GDM1 (cell line): Measurements from ENCODE around the gene SPTSSA.
"Not testable (repeated sequence)": the region's sequence is repeated elsewhere in the genome, so short reads cannot be mapped to it uniquely, and the experiment has no call there.

Experiments used
- DNase-seq: peaks from one replicate; lab custom pipeline; 2025; lab: John Stamatoyannopoulos, UW

Gene SPTSSA

GRCh38 chr14:34426313-34427295 is 35.4 kb downstream of the SPTSSA start:
- DNase-seq = no peak

DNA sequence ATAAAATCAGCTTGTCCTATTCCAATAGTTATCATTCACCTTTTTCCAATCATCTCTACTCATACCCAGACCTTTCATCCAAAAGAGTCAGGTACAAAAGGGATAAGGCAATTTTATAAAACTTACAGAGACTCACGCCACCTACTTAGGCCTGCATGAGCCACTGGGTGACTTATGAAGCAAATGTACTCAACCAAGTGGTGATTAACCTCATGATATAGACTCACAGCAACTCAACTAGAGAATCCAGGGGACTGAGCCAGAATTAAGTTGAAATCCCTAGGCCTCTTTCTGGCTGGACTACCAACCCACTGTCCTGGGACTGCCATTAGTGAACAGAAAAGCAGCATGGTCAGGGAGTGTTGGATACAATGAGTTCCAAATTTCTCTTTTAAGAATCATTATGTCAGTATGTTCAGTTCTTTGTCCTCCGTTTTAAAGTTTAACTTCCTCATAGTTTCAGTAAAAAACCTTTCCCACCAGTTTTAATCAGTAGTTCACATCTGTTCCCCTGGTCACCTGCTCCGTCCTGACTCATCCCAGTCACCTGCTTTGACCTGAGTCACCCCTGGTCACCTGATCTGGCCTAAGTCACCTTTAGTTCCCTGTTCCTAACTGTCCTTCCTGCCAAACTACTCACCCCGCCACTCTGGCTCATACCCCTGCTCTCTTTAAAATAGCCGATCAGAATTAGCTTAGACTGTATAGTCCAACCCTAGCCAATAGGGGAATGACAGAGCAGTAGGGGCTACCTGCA is 36.8 kb downstream of the SPTSSA start:
- DNase-seq = no peak

- DNase-seq = no peak
Observed at GRCh38 chr14:34424488-34424887, 37.6 kb downstream of the SPTSSA start.

GRCh38 chr14:34423445-34423844 is 38.6 kb downstream of the SPTSSA start:
- DNase-seq = no peak

DNA sequence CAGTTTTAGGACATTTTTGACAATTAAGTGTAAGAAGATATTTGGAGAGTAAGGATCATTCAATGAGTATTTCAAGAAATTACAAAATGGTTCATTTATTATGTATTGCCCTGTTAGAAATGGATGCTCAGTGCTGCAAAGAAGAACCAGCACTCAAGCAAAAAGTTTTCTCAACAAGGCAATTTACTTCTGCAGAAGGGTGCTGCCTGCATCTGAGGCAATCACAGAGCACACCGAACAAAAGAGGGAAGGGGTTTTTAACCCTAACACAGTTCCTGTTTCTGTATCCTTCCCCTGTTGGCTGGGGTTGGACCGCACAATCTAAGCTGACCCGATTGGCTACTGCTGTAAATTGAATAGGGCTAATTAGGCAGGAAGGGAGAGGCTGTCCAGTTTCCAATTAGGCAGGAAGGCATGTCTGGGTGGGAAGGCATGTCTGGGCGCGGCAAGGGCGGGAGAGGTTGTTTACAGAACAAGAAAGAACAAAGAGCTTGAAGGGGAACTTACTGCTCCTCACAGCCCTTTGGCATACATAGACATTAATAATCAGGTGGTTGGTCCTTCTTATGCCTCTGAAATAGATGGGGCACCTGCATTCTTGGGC is 41.4 kb downstream of the SPTSSA start:
- DNase-seq = no peak

GRCh38 chr14:34409721-34410120 is 52.3 kb downstream of the SPTSSA start:
- DNase-seq = no peak

GRCh38 chr14:34407951-34408350 is 54.1 kb downstream of the SPTSSA start:
- no peak for DNase-seq

- DNase-seq = no peak
Observed at GRCh38 chr14:34404416-34404815, 57.6 kb downstream of the SPTSSA start.

DNA sequence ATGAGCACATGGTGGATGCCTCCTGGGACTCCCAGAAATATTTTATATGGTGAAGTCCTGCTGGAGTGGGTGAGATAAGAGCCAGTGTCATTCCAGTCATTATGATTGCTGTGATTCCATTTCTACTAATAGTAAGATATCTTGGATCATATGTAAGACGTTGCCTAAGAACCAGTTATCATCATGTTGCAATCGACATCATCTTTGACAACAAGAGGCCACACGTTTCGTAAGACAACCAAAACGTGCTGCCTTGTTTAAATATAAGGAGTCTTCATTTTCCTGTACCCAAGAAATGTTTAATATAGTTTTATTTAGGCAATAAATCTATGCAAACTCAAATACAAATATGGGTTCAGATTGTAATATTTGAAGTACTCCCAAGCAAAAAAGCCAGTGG is 58.4 kb downstream of the SPTSSA start:
- DNase-seq = no peak

DNA sequence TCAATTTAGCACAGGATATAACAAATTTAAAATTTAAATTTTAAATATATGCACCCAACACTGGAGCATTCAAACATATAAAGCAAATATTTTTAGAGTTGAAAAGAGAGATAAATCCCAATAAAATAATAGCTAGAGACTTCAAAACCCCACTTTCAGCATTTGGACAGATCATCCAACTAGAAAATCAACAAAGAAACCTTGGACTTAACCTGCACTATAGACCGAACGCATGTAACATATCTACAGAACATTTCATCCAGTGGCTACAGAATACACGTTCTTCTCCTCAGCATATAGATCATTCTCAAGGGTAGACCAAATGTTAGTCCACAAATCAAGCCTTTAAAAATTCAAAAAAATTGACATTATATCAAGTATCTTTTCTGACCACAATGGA is 64.0 kb downstream of the SPTSSA start:
- DNase-seq = no peak

- DNase-seq = no peak
Observed at GRCh38 chr14:34387974-34388516, 74.0 kb downstream of the SPTSSA start.

GRCh38 chr14:34386865-34387485 is 75.1 kb downstream of the SPTSSA start:
- no peak for DNase-seq

GRCh38 chr14:34385881-34386280 is 76.2 kb downstream of the SPTSSA start:
- DNase-seq = not testable (repeated sequence)

GRCh38 chr14:34383839-34384238 is 78.2 kb downstream of the SPTSSA start:
- no peak for DNase-seq
